ENCODE results near the gene SERPINA12.
"Not testable (repeated sequence)": the region's sequence is repeated elsewhere in the genome, so short reads cannot be mapped to it uniquely, and the experiment has no call there.

Gene SERPINA12

GRCh38 chr14:94536836-94537235 lies 27.6 kb upstream of the SERPINA12 start:
- DNase-seq (ENCODE audit: low spot score), result no peak

DNA sequence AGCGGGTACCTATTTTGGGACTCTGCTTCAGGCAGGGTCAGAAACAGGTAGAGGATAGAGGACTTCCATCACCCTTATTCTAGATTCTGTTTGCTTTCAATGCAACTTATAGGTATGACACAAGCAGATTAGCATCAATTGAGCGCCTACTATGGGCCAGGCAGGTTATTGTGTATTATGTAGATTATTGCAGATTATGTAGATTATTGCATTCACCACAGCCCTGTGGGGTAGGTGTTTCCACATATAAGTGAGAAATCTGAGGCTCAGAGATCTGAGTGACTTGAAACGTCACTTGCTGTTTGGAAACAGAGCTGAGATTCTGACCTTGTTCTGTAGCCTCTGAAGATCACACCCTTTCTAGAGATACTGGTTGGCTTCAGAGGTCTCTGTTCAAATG lies 26.2 kb upstream of the SERPINA12 start:
- no peak for DNase-seq (ENCODE audit: low spot score)

GRCh38 chr14:94532447-94532846 lies 23.2 kb upstream of the SERPINA12 start:
- DNase-seq (ENCODE audit: low spot score), result no peak

DNA sequence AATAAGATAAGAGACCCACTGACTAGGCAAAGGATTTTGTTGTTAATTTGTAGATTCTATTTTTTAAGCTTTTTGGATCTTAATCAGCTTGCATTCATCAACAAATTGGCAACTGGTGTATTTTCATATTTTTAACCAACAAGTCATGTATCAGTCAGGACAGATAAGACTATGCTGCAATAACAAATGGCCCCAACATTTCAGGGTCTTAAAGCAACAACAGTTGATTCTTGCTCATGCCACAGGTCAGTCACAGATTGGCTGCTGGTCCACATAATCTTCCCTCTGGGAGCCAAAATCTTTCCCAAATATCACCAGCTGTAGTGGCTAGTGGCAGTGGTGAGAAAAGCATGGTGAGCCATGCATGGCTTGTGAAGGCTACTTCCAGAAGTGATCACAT lies 21.9 kb upstream of the SERPINA12 start:
- no peak for DNase-seq (ENCODE audit: low spot score)

DNA sequence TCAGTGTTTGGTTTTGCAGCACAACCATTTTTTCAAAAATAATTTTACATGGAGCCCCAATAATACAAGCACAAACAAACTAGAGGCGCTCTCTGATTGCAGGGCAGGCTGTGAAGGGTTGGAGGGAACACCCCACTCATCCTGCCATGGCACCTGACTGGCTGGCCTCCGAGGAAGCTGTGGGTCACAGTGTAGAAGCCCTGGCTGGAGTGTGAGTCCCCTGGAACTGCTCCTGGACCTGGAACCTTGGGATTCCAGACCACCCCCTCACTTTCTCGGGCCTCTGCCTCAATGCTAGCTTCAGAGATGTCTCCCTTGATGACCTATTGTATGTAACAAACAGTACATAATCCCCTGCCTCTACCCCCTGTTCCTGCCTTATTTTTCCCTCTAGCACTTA lies 14.8 kb upstream of the SERPINA12 start:
- DNase-seq (ENCODE audit: low spot score), result no peak

- no peak for DNase-seq (ENCODE audit: low spot score)
Measured at GRCh38 chr14:94523265-94523664, 14.0 kb upstream of the SERPINA12 start.

DNA sequence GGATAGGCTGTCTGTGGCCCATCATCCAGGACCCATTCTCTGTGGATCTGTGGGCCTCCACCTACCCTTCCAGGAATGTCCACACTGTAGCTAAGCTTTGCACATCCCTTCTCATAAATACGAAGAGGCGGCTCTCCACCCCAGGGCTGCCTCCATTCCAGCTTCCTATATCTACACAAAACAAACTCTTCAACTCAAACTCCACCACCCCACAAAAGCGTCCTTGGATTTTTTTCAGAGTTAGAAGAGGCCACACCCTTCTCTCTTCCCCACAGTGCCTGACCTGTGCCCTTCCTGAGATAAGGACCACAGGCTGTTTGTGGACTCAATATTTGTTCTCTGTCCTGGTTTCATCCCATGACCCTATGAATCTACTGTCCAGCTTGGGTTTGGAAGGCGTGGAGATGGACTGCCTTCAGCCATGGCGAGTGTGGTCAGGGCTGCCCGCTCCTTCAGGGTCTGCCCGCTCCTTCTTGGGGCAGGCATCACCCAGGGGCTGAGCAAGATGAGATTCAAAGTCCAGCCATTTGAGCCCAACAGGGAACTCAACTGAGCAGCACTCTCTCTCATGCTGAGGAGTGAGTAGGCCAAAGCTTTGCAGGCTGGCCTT lies 13.0 kb upstream of the SERPINA12 start:
- DNase-seq (ENCODE audit: low spot score), result no peak

DNA sequence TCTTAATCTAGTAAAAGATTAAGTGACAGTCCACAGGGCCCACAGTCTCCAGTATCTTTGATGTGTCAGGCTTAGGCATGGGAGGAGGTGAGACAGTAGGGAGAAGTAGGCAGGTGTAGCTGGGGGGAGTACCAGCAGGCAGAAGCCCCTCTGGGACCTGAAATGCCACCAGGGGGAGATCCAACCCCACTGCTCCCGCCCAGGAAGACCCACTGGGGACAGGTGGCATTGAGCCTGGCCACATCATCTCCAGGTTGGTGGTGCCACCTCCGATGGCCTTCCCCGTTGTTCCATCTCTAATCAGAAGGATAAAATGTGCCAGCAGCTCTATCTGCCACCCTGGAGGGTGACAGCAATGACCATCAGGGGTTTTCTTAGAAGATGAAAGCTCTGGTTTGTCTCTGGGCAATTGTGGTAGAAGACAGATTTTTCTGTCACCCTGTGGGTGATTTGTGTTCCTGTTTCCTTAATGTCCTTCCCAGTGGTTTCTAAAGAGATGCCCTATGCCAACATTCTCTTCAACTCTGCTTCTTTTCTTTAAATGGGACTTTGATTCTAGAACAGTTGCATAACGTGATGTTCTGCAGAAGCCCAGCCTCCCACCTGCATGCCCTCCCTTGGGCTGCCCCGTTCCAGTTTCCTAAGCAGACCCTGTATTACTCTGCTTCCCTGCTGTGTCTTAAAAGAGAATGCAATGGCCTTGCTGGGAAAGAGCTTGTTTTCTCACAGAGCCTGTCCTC lies 12.3 kb upstream of the SERPINA12 start:
- no peak for DNase-seq (ENCODE audit: low spot score)

GRCh38 chr14:94517641-94518257 lies 8.5 kb upstream of the SERPINA12 start:
- DNase-seq (ENCODE audit: low spot score), result no peak

GRCh38 chr14:94517248-94517640 lies 8.0 kb upstream of the SERPINA12 start:
- DNase-seq (ENCODE audit: low spot score), result no peak

DNA sequence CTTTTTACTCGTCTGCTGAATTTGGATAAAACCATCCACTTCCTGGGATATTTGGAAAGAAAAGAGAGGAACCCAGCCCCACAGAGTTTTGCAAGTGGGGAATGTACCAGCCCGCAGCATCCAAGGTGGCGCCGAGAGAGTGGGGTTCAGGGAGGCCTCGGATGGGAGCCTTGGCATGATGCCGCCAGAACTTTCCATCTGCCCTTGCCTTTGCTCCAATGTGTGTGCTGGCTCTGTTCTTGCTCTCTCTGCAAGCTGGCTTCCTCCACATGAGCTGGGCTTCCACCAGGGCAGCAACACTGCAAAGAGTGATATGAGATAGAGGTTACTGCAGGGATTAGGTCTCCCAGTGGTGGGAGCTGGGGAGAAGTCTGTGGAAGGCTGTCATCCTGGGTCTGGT lies 6.6 kb upstream of the SERPINA12 start:
- no peak for DNase-seq (ENCODE audit: low spot score)

- no peak for DNase-seq (ENCODE audit: low spot score)
Measured at GRCh38 chr14:94515426-94515825, 6.2 kb upstream of the SERPINA12 start.

- DNase-seq (ENCODE audit: low spot score), result no peak
Measured at GRCh38 chr14:94514351-94514750, 5.1 kb upstream of the SERPINA12 start.

DNA sequence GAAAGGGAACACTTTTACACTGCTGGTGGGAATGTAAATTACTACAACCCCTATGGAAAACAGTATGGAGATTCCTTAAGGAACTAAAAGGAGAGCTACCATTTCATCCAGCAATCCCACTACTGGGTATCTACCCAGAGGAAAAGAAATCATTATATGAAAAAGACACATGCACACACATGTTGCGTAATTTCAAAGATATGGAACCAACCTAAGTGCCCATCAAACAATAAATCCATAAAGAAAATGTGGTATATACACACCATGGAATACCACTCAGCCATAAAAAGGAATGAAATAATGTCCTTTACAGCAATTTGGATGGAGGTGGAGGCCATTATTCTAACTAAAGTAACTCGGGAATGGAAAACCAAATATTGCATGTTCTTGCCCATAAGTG lies 1.2 kb upstream of the SERPINA12 start:
- not testable (repeated sequence) for DNase-seq (ENCODE audit: low spot score)

- no peak for DNase-seq (ENCODE audit: low spot score)
Measured at GRCh38 chr14:94505641-94506040, 3.6 kb downstream of the SERPINA12 start.

DNA sequence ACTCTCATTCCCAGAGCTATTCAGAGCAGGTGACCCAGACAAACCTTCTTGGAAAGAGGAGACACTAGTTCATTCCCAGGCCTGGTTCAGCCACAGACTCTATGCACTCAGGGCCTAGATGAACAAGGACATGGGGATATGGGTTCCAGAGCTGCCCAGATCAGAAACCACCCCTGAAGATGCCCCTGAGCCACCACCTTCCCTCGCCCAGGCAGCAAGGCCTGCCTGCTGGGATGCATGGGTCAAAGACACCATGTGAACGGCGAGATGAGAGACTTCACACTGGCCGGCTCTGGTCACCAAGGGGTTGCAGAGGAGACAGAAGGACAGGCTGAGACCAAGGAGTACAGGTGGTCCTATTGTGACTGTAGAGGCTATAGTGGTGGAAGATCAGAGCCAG lies 4.1 kb downstream of the SERPINA12 start:
- DNase-seq (ENCODE audit: low spot score), result no peak

- DNase-seq (ENCODE audit: low spot score), result no peak
Measured at GRCh38 chr14:94501588-94502516, 7.4 kb downstream of the SERPINA12 start.

DNA sequence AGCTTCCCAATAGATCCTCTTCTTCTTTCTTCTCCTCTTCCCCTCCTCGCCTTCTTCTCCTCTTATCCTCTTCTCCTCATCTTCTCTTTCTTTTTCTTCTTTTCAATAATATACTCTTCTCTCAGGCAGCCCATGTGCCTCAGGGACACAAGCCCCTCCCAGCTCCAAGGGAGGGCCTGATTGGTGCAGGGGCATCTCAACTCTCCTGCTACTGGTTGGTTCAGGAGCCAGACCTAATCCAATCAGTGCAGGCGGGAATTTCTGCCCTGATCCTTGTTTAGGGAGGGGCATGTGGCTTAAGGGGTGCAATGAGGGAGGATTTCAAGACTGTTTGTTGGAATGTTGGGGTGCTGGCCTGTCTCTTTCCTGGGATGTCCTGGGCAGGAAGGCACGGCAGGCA lies 9.0 kb downstream of the SERPINA12 start:
- no peak for DNase-seq (ENCODE audit: low spot score)

GRCh38 chr14:94499673-94500072 lies 9.6 kb downstream of the SERPINA12 start:
- DNase-seq (ENCODE audit: low spot score), result no peak

DNA sequence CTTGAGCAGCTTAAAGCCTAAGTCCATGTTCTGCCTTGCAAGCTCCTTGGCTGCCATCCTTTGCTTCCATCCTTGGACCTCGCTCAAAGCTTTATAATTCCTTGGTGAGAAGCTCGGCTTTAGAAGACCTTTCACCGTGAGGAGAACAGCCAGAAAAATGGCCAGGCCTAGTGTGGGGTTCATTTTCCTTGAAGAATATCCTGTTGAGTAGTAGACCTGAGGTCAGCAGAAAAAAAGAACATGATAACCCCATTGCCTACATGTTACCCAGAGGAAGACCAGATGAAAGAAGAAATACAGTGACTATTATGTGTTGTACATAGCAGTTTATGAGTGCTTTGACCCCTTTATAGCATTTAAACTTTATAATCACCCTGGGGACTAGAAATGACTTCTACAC lies 11.1 kb downstream of the SERPINA12 start:
- no peak for DNase-seq (ENCODE audit: low spot score)

GRCh38 chr14:94494085-94494484 lies 15.2 kb downstream of the SERPINA12 start:
- no peak for DNase-seq (ENCODE audit: low spot score)

GRCh38 chr14:94491511-94491910 lies 17.8 kb downstream of the SERPINA12 start:
- DNase-seq (ENCODE audit: low spot score), result no peak
